Embryonic facial prominence (tissue), 1 donor: Measurements from ENCODE around the gene CFLAR.
"Not testable (repeated sequence)": the region's sequence is repeated elsewhere in the genome, so short reads cannot be mapped to it uniquely, and the experiment has no call there.

ENCODE experiments used
- DNase-seq: peaks from one replicate; pipeline ENCODE4 v3.0.0-alpha.2; 2016; ENCODE audit errors: extremely low spot score

Gene CFLAR

DNA sequence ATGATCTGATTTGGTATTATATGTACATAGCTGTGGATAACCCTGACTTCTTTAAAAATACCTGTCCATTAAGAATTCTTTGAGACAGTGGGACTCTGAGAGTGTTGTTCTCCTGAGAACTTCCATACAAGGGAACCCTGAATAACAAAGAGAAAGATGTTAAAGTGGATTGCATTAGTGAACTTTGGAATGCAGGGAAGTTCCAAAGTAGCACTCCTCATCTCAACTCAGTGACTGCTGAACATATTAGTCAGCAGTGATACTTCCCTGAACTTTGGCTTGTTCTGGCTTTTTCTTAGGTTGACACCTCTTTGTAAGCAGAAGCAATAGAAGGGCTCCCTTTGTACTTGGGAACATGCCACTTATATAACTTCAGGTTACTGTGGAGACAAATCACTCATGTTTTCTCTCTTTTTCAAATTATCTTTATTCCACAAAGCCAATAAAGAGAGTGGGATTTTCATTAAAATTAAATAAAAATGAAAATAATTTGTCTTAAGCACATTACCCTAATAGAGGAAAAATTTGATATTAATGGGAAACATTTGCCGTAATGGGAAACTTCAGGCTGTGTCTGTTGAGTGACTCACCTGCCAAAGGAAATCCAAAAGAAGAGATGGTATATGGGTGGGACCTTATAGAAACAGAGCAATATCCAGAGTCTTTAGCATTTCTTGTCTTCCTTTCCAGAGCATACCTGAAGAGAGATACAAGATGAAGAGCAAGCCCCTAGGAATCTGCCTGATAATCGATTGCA, 33.3 kb downstream of the CFLAR start:
- no peak for DNase-seq

- DNase-seq, result not testable (repeated sequence)
Observed at GRCh38 chr2:201149821-201150165, 33.8 kb downstream of the CFLAR start.

GRCh38 chr2:201150454-201151020, 34.6 kb downstream of the CFLAR start:
- DNase-seq, result no peak

DNA sequence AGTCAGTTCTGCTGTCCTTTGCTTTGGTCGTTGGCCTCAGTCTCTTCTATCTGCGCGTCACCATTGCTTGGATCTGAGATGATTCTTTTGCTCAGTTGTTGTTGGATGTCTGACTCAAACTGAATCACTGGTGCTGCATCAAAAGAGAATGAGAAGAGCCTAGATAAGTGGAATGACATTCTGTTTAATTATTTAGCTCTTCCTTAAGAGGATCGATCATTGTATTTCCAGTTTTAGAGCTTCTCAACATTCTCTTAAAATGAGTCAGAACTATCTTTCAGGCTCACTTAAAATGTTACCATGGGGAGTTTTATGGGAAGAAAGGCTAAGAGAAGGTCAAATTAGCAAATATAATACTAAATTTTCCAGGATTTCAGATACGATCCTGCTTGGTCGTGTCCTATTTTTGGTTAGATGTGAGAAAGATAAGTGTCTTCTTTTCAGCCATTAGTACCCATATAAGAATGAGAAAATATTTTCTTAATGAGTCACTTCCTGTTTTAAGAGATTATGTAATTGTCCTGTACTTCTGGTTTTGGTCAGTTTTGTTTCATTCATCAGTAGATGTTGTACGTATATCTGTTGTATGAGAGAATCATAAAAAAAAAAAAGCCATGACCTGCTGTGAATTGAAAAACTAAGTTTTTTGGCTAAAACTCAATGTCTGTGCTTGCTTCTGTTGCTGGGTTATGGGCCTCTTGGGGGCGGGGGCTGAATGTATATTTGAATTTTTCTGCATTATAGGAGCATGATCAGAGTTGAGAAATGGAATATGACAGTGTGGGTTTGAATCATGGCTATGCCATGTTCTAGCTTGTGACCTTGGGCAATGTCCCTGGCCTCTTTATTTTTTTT, 35.4 kb downstream of the CFLAR start:
- no peak for DNase-seq

GRCh38 chr2:201152517-201152916, 36.6 kb downstream of the CFLAR start:
- no peak for DNase-seq

DNA sequence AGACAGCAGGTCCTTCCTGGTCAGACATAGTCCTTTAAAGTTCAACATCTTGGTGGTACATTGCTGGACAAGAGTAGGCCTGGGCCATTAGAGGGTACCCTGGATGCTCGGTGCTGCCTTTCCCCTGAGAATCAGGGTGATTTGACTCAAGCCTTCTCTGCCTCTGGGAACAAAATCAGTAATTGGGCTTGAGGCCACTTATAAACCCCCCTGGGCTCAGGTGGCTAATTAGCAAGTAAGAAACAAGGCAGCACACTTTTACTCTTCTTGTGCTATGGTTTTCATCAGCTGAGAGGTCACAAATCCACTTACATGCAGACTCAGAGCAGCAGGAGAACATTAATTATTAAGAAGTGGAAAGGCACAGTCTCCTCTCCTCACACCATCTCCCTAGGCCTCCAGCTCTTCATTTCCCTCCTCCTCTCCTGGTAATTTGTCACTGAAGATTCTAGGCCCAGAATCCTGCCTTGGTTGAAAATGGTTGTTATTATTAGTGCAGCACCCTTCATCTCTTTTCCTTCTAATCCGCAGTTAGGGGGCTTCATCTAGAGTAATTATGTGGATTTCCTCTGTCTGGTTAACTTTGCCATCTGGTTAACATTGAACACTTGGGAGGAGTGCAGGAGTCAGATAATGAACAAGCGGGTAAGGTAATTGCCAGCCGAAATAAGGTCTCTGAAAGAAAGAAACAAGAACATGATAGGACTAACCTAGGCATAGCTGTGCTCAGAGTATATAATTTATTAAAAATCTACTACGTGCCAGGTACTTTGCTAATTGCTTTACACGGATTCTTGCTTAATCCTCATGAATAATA, 37.2 kb downstream of the CFLAR start:
- no peak for DNase-seq

- DNase-seq, result no peak
Observed at GRCh38 chr2:201154615-201155399, 38.8 kb downstream of the CFLAR start.

GRCh38 chr2:201156036-201156435, 40.1 kb downstream of the CFLAR start:
- DNase-seq, result no peak

GRCh38 chr2:201156640-201157039, 40.7 kb downstream of the CFLAR start:
- DNase-seq, result no peak

DNA sequence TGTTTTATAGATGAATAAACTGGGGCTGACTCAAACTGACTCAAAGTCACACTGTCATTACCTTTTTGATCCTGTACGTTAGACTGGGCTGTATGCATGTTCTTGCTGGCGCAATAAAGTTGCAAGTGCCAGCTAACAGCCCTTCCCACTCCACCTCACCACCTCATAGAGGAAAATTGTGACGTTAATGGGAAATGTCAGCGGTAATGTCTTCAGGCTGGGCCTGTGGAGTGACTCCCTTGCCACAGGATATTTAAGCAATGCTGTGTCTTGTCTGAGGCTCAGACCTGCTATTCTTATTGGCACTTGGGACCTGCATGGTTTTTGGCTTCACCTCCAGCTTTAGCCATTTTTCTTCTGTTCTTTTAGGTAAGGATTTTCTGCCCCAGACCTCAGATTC, 41.7 kb downstream of the CFLAR start:
- DNase-seq, result no peak

DNA sequence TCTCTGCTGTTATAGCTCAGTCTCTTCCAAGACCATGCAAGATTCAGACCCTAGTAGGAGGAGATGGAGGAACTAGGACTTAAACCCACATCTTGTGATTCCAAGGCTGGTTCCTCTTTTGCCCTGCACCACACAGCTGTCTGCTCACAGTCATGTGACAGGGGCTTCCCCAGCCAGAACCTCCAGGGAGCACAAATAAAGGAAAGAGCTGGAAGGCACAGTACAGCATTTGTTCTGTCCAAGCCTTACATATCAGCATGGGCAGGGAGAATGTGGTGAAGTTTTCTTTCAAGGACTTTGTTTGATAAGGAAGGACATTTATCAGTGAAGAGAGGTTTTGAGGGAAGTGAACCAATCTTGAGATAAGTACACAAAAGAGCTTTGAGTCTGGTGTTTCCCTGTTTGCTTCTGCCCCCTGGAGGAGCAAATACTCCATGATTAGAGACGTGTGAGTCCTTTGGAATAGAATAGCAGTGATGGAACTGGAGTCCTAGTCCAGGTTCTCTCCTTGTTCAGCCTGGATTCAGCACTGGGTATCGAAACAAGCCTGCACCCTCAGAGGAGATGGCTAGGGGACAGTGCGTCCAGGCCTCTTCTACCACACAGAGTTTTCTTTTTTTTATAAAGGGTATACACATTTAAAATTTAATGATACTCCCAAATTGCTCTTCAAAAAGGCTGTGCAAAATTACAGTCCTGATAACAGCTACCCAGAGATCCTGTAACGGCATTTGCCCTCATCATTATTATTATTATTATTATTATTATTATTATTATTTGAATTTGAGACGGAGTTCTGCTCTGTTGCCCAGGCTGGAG, 42.4 kb downstream of the CFLAR start:
- DNase-seq, result peak; percentile 19

DNA sequence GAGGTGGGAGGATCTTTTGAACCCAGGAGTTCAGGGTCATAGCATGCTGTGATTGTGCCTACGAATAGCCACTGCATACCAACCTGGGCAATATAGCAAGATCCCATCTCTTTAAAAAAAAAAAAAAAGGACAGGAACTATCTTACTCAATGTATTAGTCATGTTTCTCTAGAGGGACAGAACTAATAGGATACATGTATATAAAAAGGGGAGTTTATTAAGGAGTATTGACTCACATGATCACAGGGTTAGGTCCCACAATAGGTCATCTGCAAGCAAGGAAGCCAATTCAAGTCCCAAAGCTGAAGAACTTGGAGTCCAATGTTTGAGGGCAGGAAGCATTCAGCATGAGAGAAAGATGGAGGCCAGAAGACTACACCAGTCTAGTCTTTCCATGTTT, 48.2 kb downstream of the CFLAR start:
- DNase-seq, result no peak

DNA sequence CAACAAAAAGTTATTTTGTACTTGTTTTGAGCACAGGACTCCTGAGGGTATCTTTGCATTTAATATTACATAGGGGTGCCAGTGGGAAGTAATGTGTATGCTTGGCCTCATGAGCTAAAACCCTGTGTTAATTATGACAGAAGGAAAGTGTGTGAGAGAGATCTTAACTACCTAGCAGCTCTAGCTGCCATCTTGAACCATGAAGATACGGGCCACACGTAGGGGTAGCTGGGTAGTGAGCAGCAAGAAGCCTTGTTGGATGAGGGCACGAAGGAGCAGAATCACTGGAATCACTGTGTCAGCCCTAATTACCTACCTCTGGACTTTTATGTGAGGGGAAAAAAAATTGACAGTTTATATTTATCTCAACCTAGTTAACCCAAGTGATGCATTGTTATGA, 51.6 kb downstream of the CFLAR start:
- no peak for DNase-seq

GRCh38 chr2:201168496-201168895, 52.5 kb downstream of the CFLAR start:
- DNase-seq, result not testable (repeated sequence)

- DNase-seq, result no peak
Observed at GRCh38 chr2:201171259-201171814, 55.4 kb downstream of the CFLAR start.

DNA sequence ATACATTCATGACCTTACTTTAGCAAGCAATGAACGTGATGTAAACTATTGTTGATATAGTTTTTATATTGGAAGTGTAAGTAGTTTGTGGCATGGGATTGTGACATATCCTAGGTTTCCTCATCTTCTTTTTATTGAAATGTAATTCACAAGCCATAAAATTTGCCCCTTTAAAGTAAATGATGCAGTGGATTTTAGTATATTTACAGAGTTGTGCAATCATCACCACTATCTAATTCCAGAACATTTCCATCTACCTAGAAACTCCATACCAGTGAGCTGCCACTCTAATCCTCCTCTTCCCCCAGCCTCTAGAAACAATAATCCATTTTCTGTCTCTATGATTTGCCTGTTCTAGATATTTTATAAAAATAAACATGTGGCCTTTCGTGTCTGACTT, 56.3 kb downstream of the CFLAR start:
- no peak for DNase-seq

GRCh38 chr2:201174687-201175086, 58.7 kb downstream of the CFLAR start:
- no peak for DNase-seq

- DNase-seq, result no peak
Observed at GRCh38 chr2:201176081-201176481, 60.1 kb downstream of the CFLAR start.

DNA sequence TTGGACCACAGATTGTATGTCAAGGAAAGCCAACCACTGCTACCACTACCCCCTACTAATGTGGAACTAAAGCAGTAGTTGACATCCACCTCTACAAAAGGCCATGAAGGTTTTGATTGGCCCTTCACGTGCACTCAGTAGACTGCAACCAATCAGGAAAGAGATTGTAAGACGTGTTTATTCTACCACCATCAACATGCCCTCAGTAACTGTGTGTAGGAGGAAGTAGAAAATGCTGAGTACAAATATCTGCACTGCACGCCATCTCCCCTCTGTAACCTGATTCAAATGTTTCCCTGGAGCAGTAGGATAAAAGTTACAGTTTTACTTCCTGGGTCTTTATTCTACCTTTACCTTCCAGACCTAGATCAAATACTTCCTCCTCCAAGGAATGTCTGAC, 64.0 kb downstream of the CFLAR start:
- no peak for DNase-seq
